Neural cell (in vitro differentiated cells): ENCODE results near the gene SCG5. TPM values are rescaled to one million over a fixed set of nuclear protein-coding genes. Genes with fewer than 3 reads are reported as not detected.

Experiments used
- H2AFZ ChIP-seq: fragments of 200-600, 300-800 bp; sonication (generic), shearing (Covaris generic); 2 replicates; pipeline ENCODE4 v1.6.0; 2014; ENCODE audit warnings: low read depth, mild to moderate bottlenecking, antibody characterized with exemption, low read length, moderate library complexity
- H3F3A ChIP-seq: fragments of 200-600 bp; shearing (Covaris generic); 2 replicates; pipeline ENCODE4 v1.6.1; 2016; ENCODE audit warnings: mild to moderate bottlenecking, moderate library complexity, mixed read lengths, antibody characterized with exemption, low read length; ENCODE audit not compliant: insufficient read depth, poor library complexity, severe bottlenecking
- H3K27ac ChIP-seq: fragments of 200-600, 300-800 bp; sonication (generic), shearing (Covaris generic); 2 replicates; pipeline ENCODE4 v1.5.1; 2014; ENCODE audit warnings: mild to moderate bottlenecking, low read length, moderate library complexity
- H3K27me3 ChIP-seq: fragments of 300-800, 200-600 bp; sonication (generic), shearing (Covaris generic); 2 replicates; pipeline ENCODE4 v1.6.0; 2014; ENCODE audit warnings: mild to moderate bottlenecking, low read depth, low read length, moderate library complexity; ENCODE audit not compliant: insufficient read depth
- H3K36me3 ChIP-seq: fragments of 300-800, 200-600 bp; sonication (generic), shearing (Covaris generic); 2 replicates; pipeline ENCODE4 v1.5.1; 2014; ENCODE audit warnings: mild to moderate bottlenecking, antibody characterized with exemption, low read length, moderate library complexity; ENCODE audit not compliant: insufficient read depth
- H3K4me2 ChIP-seq: fragments of 300-800, 200-600 bp; sonication (generic), shearing (Covaris generic); 2 replicates; pipeline ENCODE4 v1.6.0; 2014; ENCODE audit warnings: mild to moderate bottlenecking, low read length
- H3K4me3 ChIP-seq: fragments of 300-800, 200-600 bp; sonication (generic), shearing (Covaris generic); 2 replicates; pipeline ENCODE4 v1.5.1; 2014; ENCODE audit warnings: mild to moderate bottlenecking, low read length, moderate library complexity
- H3K79me2 ChIP-seq: fragments of 200-600 bp; shearing (Covaris generic); replicated peaks from 2 replicates; pipeline ENCODE4 v1.6.0; 2014; ENCODE audit warnings: mild to moderate bottlenecking, low read length, moderate library complexity; ENCODE audit not compliant: insufficient read depth
- H3K9ac ChIP-seq: fragments of 300-800, 200-600 bp; sonication (generic), shearing (Covaris generic); 2 replicates; pipeline ENCODE4 v1.6.1; 2016; ENCODE audit warnings: mild to moderate bottlenecking, low read length, mixed read lengths
- H3K9me2 ChIP-seq: fragments of 200-600 bp; shearing (Covaris generic); 2 replicates; pipeline ENCODE4 v1.6.1; 2016; ENCODE audit warnings: mild to moderate bottlenecking, low read length, mixed read lengths; ENCODE audit not compliant: insufficient read depth
- H3K9me3 ChIP-seq: fragments of 200-600, 300-800 bp; sonication (generic), shearing (Covaris generic); 2 replicates; pipeline ENCODE4 v1.6.1; 2016; ENCODE audit warnings: mild to moderate bottlenecking, mixed run types, low read length, moderate library complexity, mixed read lengths
- H4K20me1 ChIP-seq: fragments of 200-600 bp; shearing (Covaris generic); 2 replicates; pipeline ENCODE4 v1.6.1; 2016; ENCODE audit warnings: mild to moderate bottlenecking, mixed run types; ENCODE audit not compliant: insufficient read depth
- EP300 ChIP-seq: fragments of 450-650 bp; conservative IDR thresholded peaks from 2 replicates; pipeline ENCODE4 v1.6.1; 2014; ENCODE audit warnings: antibody characterized with exemption, mild to moderate bottlenecking, moderate library complexity; ENCODE audit not compliant: poor library complexity, severe bottlenecking
- EZH2 ChIP-seq: fragments of 200-600, 300-800 bp; shearing (Covaris generic), sonication (generic); IDR thresholded peaks from 2 replicates; pipeline ENCODE4 v1.6.1; 2014; ENCODE audit warnings: antibody characterized with exemption, low read length, borderline replicate concordance, mild to moderate bottlenecking; ENCODE audit not compliant: insufficient read depth, poor library complexity, severe bottlenecking
- MXI1 ChIP-seq: fragments of 450-650 bp; conservative IDR thresholded peaks from 2 replicates; pipeline ENCODE4 v1.6.1; 2014; ENCODE audit warnings: antibody characterized with exemption, mild to moderate bottlenecking; ENCODE audit not compliant: poor library complexity, severe bottlenecking
- POLR2AphosphoS5 ChIP-seq: IDR thresholded peaks from 2 replicates; pipeline ENCODE4 v1.6.1; 2012
- RAD21 ChIP-seq: fragments of 450-650 bp; conservative IDR thresholded peaks from 2 replicates; pipeline ENCODE4 v1.6.1; 2014; ENCODE audit warnings: antibody characterized with exemption, mild to moderate bottlenecking, moderate library complexity
- SMC3 ChIP-seq: fragments of 450-650 bp; conservative IDR thresholded peaks from 2 replicates; pipeline ENCODE4 v1.6.1; 2014; ENCODE audit warnings: antibody characterized with exemption, mild to moderate bottlenecking, moderate library complexity; ENCODE audit not compliant: poor library complexity
- TAF1 ChIP-seq: IDR thresholded peaks from 2 replicates; pipeline ENCODE4 v1.6.1; 2012; ENCODE audit warnings: low read depth
- polyA plus RNA-seq: library from polyadenylated mRNA; depleted of rRNA; stranded (reverse); fragments of >200 nt; gene quantifications from 2 replicates; pipeline ENCODE4 v1.2.3, GENCODE V29; 2014
- TF ChIP-seq, protein P1 (sequence below): IDR thresholded peaks from 2 replicates; pipeline ENCODE4 v1.6.1; 2012; ENCODE audit warnings: borderline replicate concordance
- TF ChIP-seq, protein P2 (sequence below): fragments of 450-650 bp; IDR thresholded peaks from 2 replicates; pipeline ENCODE4 v1.5.1; 2014; ENCODE audit warnings: antibody characterized with exemption, mild to moderate bottlenecking, moderate library complexity; ENCODE audit not compliant: poor library complexity, severe bottlenecking

The SCG5 gene
- polyA plus RNA-seq, 1 donor from 2014 or later = 116 TPM

DNA sequence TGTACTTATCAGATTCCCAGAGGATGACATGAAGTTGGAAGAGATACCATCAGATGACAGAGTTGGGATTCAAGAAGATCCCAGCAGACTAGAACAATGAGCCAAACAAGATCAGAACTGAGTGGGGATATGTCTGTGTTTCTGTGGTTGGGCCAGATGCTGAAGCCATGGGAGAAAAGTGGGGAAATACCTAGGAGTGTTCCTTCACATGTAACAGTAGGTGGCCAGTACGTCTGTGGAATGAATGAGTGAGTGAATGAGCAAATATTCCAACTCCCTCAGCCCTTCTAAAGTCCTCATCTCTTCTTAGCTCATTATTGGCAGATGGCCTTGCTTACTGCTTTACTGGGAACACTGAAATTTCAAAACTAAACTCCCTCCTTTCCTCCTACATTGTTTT is 44.1 kb downstream of the SCG5 start:
- TF ChIP-seq, protein P1, sequence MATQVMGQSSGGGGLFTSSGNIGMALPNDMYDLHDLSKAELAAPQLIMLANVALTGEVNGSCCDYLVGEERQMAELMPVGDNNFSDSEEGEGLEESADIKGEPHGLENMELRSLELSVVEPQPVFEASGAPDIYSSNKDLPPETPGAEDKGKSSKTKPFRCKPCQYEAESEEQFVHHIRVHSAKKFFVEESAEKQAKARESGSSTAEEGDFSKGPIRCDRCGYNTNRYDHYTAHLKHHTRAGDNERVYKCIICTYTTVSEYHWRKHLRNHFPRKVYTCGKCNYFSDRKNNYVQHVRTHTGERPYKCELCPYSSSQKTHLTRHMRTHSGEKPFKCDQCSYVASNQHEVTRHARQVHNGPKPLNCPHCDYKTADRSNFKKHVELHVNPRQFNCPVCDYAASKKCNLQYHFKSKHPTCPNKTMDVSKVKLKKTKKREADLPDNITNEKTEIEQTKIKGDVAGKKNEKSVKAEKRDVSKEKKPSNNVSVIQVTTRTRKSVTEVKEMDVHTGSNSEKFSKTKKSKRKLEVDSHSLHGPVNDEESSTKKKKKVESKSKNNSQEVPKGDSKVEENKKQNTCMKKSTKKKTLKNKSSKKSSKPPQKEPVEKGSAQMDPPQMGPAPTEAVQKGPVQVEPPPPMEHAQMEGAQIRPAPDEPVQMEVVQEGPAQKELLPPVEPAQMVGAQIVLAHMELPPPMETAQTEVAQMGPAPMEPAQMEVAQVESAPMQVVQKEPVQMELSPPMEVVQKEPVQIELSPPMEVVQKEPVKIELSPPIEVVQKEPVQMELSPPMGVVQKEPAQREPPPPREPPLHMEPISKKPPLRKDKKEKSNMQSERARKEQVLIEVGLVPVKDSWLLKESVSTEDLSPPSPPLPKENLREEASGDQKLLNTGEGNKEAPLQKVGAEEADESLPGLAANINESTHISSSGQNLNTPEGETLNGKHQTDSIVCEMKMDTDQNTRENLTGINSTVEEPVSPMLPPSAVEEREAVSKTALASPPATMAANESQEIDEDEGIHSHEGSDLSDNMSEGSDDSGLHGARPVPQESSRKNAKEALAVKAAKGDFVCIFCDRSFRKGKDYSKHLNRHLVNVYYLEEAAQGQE = no peak
- TF ChIP-seq MXI1 (no peak), SMC3 (no peak), EZH2 (no peak), TAF1 (no peak), POLR2AphosphoS5 (no peak), EP300 (no peak), RAD21 (no peak)
- TF ChIP-seq, protein P2, sequence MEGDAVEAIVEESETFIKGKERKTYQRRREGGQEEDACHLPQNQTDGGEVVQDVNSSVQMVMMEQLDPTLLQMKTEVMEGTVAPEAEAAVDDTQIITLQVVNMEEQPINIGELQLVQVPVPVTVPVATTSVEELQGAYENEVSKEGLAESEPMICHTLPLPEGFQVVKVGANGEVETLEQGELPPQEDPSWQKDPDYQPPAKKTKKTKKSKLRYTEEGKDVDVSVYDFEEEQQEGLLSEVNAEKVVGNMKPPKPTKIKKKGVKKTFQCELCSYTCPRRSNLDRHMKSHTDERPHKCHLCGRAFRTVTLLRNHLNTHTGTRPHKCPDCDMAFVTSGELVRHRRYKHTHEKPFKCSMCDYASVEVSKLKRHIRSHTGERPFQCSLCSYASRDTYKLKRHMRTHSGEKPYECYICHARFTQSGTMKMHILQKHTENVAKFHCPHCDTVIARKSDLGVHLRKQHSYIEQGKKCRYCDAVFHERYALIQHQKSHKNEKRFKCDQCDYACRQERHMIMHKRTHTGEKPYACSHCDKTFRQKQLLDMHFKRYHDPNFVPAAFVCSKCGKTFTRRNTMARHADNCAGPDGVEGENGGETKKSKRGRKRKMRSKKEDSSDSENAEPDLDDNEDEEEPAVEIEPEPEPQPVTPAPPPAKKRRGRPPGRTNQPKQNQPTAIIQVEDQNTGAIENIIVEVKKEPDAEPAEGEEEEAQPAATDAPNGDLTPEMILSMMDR = no peak
- Histone ChIP-seq H3K36me3 (no peaks in the 10 kb centered on the region), H3K27me3 (no peaks in the 10 kb centered on the region), H3F3A (no peaks in the 10 kb centered on the region), H3K27ac (no peak overlapping the region), H3K4me2 (no peak overlapping the region), H3K4me3 (no peak overlapping the region), H3K9ac (no peak overlapping the region), H3K79me2 (no peaks in the 10 kb centered on the region), H3K9me3 (no peaks in the 10 kb centered on the region), H2AFZ (no peak overlapping the region), H4K20me1 (no peaks in the 10 kb centered on the region), H3K9me2 (no peaks in the 10 kb centered on the region)

DNA sequence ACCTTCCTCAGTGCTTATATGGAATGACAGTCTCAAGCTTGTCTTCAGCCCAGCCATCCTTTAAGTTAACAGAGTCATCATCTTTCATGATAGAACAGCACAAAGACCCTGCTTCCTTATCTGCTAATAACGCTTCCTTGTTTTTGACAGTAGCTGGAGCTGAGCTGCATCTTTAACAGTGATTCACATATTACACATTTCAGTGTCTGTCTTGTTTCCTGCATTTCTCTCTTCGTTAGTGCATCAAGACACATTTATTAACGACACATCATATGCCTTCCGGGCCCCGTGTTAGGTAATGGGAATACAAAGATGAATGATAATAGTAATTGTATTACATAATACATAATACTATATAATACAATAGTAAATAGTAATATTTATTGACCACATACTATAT is 46.0 kb downstream of the SCG5 start:
- no peak overlapping the region for H3K27ac ChIP-seq
- H3K9me2 ChIP-seq = no peaks in the 10 kb centered on the region
- H3K4me2 ChIP-seq = no peak overlapping the region
- H3F3A ChIP-seq = no peaks in the 10 kb centered on the region
- H3K4me3 ChIP-seq = no peak overlapping the region
- H4K20me1 ChIP-seq = no peaks in the 10 kb centered on the region
- no peaks in the 10 kb centered on the region for H3K79me2 ChIP-seq
- no peaks in the 10 kb centered on the region for H3K27me3 ChIP-seq
- no peaks in the 10 kb centered on the region for H3K36me3 ChIP-seq
- no peak for TF ChIP-seq TAF1
- TF ChIP-seq RAD21 = no peak
- TF ChIP-seq EZH2 = no peak
- TF ChIP-seq, protein P1 = no peak
- TF ChIP-seq, protein P2 = no peak
- no peak for TF ChIP-seq MXI1
- TF ChIP-seq SMC3 = no peak
- no peak for TF ChIP-seq POLR2AphosphoS5
- TF ChIP-seq EP300 = no peak
- H3K9ac ChIP-seq = no peak overlapping the region
- no peaks in the 10 kb centered on the region for H3K9me3 ChIP-seq
- H2AFZ ChIP-seq = no peak overlapping the region
